Neural crest cell (in vitro differentiated cells): ENCODE data around the gene LINGO1. TPM values are rescaled to one million over a fixed set of nuclear protein-coding genes. Genes with fewer than 3 reads are reported as not detected.

Experiments
- DNase-seq: peaks from one replicate; pipeline ENCODE4 v3.0.0; 2021; ENCODE audit warnings: low read depth, mixed read lengths, low spot score
- H3K27ac Mint-ChIP-seq: one replicate; pipeline ENCODE4 v1.8.0; 2021; ENCODE audit warnings: mild to moderate bottlenecking, mixed read lengths; ENCODE audit not compliant: unreplicated experiment
- H3K27me3 Mint-ChIP-seq: 2 replicates; pipeline ENCODE4 v1.8.0; 2021; ENCODE audit warnings: low read depth, mild to moderate bottlenecking, mixed read lengths
- H3K36me3 Mint-ChIP-seq: 2 replicates; pipeline ENCODE4 v1.8.0; 2021; ENCODE audit warnings: low read depth, mild to moderate bottlenecking, mixed read lengths
- H3K4me1 Mint-ChIP-seq: 2 replicates; pipeline ENCODE4 v1.8.0; 2021; ENCODE audit warnings: mixed read lengths
- H3K4me3 Mint-ChIP-seq: one replicate; pipeline ENCODE4 v1.8.0; 2021; ENCODE audit warnings: mild to moderate bottlenecking, mixed read lengths
- H3K9me3 Mint-ChIP-seq: 2 replicates; pipeline ENCODE4 v1.8.0; 2021; ENCODE audit warnings: mixed read lengths
- CTCF ChIP-seq: fragments of 200-600 bp; sonication (generic); conservative IDR thresholded peaks from 2 replicates; pipeline ENCODE4 v1.5.0; 2021; ENCODE audit warnings: antibody characterized with exemption, mild to moderate bottlenecking
- total RNA-seq: library from RNA; stranded (reverse); gene quantifications from 2 replicates; pipeline ENCODE4 v1.2.1, GENCODE V29; 2021

Gene LINGO1
- total RNA-seq, 1 donor from 2014 or later: 31.0 TPM

- H3K9me3 Mint-ChIP-seq: no peaks in the 10 kb centered on the region
- no peak overlapping the region for H3K27ac Mint-ChIP-seq
- peaks cover 9% of the 10 kb centered on the region for H3K27me3 Mint-ChIP-seq
- no peak for DNase-seq
- no peak overlapping the region for H3K4me3 Mint-ChIP-seq
- H3K4me1 Mint-ChIP-seq: peaks cover 41% of the 10 kb centered on the region
- H3K36me3 Mint-ChIP-seq: no peaks in the 10 kb centered on the region
- no peak for TF ChIP-seq CTCF
These were observed 60.5 kb downstream of the LINGO1 start for GRCh38 chr15:77572186-77572585.

GRCh38 chr15:77571741-77572140 is 61.0 kb downstream of the LINGO1 start:
- H3K4me1 Mint-ChIP-seq: peaks cover 41% of the 10 kb centered on the region
- H3K27me3 Mint-ChIP-seq: peaks cover 9% of the 10 kb centered on the region
- H3K9me3 Mint-ChIP-seq: no peaks in the 10 kb centered on the region
- no peaks in the 10 kb centered on the region for H3K36me3 Mint-ChIP-seq
- no peak overlapping the region for H3K27ac Mint-ChIP-seq
- DNase-seq: no peak
- H3K4me3 Mint-ChIP-seq: no peak overlapping the region
- TF ChIP-seq CTCF: no peak

GRCh38 chr15:77571181-77571580 is 61.5 kb downstream of the LINGO1 start:
- no peaks in the 10 kb centered on the region for H3K36me3 Mint-ChIP-seq
- H3K27ac Mint-ChIP-seq: no peak overlapping the region
- no peak for TF ChIP-seq CTCF
- H3K9me3 Mint-ChIP-seq: no peaks in the 10 kb centered on the region
- no peak overlapping the region for H3K4me3 Mint-ChIP-seq
- H3K4me1 Mint-ChIP-seq: peaks cover 45% of the 10 kb centered on the region
- H3K27me3 Mint-ChIP-seq: peaks cover 9% of the 10 kb centered on the region
- no peak for DNase-seq

GRCh38 chr15:77569729-77570125 is 63.0 kb downstream of the LINGO1 start:
- TF ChIP-seq CTCF: no peak
- Mint-ChIP-seq H3K4me3 (peak overlapping the region; percentile 73), H3K27me3 (peaks cover 5% of the 10 kb centered on the region), H3K27ac (peak overlapping the region; percentile 48), H3K9me3 (no peaks in the 10 kb centered on the region), H3K4me1 (peaks cover 53% of the 10 kb centered on the region), H3K36me3 (no peaks in the 10 kb centered on the region)
- DNase-seq: no peak

- H3K36me3 Mint-ChIP-seq: no peaks in the 10 kb centered on the region
- peaks cover 53% of the 10 kb centered on the region for H3K4me1 Mint-ChIP-seq
- peaks cover 3% of the 10 kb centered on the region for H3K27me3 Mint-ChIP-seq
- TF ChIP-seq CTCF: no peak
- peak overlapping the region; percentile 73 for H3K4me3 Mint-ChIP-seq
- H3K27ac Mint-ChIP-seq: peak overlapping the region; percentile 48
- no peaks in the 10 kb centered on the region for H3K9me3 Mint-ChIP-seq
- DNase-seq: no peak
These were observed 63.6 kb downstream of the LINGO1 start for GRCh38 chr15:77568973-77569728.
